ENCODE data around the gene ASPRV1.

ASPRV1 gene

DNA sequence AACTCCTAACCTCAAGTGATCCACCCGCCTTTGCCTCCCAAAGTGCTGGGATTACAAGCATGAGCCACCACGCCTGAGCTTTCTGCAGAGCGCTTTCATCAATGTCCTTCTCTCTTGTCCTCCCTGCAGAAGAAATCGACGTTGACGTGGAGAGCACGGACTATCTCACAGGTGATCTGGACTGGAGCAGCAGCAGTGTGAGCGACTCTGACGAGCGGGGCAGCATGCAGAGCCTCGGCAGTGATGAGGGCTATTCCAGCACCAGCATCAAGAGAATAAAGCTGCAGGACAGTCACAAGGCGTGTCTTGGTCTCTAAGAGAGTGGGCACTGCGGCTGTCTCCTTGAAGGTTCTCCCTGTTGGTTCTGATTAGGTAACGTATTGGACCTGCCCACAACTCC is 23.5 kb downstream of the ASPRV1 start:
- DNase-seq = no peak

DNA sequence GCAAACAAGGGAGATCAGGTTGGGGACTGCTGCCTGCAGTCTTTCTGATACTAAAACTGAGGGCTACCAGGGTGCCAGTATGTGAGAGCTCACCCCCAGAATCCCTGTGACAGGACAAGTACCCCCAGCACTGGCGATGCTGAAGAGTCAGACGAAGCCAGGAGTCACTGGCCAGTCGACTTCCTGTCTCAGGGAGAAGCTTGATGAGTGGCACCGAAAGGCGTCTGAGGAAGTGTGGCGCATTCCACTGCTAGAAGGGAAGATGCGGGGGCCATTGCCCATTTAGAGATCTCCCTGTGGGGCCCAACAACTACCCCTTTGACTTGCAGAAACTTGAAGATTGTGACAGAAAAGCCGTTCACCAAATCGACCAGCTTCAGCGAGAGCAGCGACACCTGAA is 24.5 kb downstream of the ASPRV1 start:
- no peak for DNase-seq

DNA sequence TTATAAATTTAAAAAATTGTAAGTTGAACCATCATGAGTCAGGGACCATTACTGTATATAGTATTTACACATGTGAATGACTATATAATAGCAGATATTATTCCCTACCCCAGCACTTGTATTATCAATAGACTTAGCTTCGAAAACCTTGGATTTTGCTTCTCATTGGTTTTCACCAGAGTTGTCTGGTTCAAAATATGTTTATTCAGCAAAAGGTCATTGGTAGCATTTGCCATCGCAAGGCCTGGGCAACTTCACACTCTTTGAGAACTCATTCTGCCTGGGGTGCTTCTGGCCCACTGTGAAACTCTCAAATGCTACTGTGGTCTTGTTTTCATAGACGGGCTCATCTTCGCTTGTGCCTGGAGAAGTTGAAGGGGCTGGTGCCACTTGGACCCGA is 26.4 kb downstream of the ASPRV1 start:
- DNase-seq = no peak

DNA sequence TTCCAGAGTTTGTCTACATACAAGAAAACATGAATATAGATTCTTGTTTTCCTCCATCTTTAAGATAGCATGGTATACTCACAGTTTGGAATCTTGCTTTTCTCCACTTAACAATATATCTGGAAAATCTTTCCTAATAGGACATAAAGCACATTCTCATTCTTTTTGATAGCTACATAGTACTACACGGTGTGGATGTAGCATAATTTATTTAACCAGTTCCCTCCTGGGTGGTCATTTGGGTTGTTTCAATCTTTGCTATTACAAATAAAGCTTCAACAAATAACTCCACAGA is 26.9 kb downstream of the ASPRV1 start:
- DNase-seq = no peak

DNA sequence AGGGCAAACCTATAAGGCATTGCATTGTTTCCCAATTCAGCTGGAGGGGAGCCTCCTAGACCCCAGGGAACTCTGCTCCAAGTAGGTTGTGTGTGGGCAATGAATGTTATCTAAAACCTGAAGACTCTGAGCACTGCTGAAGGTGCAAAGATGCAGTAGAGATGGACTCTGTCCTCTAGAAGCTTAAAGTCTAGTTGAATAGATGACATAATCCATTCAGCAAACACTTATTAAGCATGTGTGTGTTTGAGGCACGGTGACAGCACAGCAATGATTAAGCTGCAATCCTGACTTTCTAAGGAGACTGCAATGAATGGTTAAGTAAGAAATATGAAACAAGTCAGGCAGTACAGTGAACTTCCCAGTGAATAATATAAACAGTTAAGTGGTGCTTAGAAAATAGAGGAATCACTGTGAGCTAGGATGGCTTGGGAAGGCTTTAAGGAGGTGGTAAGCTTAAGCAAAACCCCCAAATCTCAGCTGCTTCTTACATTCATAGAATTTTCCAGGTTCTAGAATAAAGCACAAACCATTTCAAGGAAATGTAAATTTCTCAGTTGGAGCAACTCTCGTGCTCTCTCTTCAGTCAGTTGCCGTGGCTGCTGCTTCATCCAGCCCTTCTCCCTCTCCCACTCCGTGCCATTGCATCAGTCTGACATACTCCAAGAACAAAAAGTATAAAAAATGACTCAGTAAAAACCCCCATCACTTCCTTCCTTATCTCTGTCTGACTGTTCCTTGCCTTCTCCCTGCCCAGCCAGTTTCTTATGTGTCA is 27.4 kb downstream of the ASPRV1 start:
- peak; percentile 45 for DNase-seq

DNA sequence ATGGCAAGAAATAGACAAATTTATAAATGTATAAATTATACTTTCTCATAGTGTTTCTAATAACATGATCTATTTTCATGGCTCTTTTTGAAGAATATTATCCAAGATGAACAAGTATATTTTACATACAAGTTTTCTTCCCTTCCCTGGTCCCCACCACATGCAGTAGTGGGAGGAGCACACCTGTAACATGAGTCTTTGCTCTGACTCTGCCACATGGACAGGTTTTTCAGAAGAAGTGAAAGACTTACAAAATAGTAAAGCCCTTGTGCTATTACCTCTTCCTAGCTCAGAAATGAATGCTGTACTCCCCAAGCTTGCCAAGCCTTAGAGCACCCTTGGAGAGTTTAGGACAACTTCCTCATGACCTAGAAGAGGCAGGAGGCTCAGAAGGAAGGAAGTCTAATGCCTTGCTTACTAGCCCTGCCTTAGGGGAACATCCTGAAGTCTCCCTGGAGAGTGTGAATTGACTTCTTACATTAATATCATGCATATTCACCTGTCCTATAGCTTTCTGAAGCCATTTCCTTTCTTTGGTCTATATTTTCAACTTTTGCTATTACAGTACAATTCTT is 28.1 kb downstream of the ASPRV1 start:
- DNase-seq = no peak

DNA sequence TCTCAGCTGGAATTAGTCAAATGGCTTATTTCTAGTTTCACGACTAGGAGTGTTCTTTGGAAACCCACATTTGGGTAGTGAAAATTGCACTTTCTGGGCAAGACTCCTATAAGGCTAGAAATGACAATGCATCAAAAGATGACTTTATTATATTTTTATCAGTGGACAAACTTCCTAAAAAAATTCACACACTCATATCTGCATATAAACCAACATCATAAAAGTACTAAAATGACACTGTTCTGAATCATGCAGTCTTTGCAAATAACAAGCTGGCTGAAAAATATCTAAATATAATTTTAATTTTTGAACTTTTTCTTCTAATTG is 28.9 kb downstream of the ASPRV1 start:
- DNase-seq = no peak

DNA sequence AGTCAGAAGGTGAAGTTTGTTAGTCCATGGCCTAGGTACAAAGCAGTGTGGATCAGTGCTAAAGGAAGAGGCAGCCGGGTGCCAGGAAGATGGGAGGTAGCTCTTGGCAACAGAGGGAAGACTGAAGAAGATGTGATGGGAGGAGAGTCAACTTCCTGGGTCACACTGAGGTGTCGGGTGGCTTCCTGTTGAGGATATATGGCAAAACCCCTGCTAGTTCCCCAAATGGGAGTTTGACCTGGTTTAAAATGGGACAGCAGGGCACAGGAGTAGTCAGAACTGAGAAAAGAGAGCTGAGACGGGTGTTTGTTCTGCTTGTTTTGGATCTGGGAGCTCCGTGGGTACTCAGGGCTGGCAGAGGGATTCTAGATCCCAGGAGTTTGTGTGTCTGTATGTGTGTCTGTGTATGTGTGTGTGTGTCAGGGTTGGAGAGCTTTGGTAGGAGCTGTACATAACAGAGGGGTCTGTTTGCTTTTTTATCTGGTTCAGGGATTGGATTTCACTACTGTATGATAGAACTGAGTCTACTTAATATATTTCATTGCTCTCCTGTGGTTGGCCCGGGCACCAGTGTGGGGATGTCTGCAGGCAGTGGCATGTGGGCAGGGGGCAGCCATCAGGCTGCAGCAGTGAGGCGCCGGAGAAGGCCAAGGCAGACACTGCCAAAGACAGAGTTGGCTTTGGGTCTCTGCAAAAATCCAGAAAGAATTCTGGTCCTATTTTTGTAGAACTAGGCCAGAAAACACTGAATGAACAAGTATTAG is 29.4 kb downstream of the ASPRV1 start:
- DNase-seq = no peak

DNA sequence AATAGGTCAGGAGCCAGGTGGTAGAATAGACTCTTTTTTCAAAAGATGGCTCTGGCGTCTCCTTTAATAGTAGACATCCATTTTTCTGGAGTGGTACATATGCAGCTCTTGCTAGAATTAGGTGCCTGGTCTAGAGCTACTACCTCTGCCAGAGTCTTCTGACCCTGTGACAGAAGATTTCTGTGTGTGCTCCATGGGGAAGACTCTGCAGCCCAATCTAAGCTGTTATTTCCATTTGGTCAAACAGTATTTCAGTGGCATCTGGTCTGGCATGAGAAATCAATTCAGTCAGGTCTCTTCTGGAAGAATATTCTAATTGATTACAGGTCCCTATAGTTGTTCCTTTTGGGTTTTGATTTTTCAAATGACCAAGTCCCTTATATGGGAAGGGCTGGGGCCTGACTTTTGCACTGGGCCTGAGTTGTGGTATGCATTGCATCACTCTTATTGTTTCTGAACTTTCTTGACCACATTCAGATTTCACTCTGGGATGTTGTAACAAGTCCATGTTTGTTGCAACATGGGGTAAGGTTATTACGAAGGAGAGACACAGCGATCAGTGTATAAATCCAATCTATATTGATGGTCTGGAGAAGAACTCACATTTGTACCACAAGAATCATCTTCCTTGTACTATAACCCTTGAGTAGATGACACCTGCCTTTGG is 34.4 kb downstream of the ASPRV1 start:
- no peak for DNase-seq

DNA sequence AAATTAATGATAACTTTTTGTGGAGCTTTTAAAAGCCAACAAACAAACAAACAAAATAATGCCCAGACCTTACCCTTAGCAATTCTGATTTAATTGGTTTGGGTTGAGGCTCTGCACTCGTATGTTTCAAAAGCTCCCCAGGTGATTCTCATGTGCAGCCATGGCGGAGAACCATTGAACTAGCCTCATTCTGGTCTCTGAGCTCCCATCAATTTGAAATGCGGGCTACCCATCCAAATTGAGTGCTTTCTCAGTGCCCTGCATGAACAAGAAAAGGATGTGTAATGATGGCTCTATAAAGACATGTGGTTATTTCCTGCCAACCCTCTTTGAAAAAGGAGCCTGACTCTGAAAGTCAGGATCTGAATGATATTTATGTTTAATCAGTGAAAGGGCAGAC is 38.3 kb downstream of the ASPRV1 start:
- no peak for DNase-seq

DNA sequence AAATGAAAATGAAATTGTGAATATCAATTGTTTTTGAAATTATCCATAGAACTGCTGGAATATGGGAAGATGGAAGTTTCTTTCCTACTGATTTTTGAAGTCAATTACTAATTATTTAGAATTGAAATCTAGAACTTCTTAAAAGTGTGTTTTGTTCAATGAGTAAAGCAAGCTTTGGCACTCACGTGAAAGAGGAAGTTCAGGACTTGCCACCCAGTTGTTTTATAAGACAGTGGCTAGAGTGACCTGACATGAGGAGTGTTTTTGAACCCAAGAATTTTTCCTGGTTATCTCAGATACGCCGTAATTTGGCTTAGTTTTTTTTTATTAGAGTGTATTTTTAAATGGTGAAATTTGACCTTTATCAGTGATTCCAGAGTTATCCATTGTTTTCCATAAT is 43.0 kb downstream of the ASPRV1 start:
- DNase-seq = no peak

DNA sequence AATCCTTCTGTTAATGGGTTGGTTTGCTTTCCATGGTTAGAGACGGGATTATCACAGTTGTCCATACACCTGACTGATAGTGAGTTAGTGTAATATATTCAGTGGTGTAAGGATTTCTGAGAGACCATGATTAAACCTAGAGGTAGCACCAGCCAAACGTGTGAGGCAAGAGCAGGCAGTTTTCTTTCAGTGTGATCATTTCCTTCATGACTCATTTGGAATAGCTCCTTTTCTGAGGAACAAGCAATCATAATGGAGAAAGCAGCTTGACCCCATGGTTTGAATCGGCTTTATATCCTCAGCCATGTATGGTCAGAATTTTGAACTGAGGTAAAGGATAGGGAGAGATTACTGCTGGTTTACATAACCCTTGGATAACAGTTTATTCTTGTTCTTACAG is 43.6 kb downstream of the ASPRV1 start:
- no peak for DNase-seq

DNA sequence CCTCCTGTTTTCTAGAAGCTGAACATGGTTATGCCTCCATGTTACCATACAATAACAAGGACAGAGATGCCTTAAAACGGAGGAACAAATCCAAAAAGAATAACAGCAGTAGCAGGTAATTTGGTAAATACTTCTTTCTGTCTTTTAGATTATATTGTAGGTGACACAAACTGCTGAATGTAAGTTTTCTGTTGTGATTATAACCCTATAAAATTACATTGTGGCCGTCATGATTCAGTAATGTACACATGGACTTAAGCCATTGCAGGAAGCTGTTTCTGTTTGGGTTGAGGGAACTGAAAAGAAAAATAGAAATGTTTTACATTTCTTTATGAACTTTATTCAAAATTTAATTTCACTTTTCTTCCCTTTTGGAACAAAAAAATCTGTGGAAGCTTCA is 45.3 kb downstream of the ASPRV1 start:
- DNase-seq = no peak

DNA sequence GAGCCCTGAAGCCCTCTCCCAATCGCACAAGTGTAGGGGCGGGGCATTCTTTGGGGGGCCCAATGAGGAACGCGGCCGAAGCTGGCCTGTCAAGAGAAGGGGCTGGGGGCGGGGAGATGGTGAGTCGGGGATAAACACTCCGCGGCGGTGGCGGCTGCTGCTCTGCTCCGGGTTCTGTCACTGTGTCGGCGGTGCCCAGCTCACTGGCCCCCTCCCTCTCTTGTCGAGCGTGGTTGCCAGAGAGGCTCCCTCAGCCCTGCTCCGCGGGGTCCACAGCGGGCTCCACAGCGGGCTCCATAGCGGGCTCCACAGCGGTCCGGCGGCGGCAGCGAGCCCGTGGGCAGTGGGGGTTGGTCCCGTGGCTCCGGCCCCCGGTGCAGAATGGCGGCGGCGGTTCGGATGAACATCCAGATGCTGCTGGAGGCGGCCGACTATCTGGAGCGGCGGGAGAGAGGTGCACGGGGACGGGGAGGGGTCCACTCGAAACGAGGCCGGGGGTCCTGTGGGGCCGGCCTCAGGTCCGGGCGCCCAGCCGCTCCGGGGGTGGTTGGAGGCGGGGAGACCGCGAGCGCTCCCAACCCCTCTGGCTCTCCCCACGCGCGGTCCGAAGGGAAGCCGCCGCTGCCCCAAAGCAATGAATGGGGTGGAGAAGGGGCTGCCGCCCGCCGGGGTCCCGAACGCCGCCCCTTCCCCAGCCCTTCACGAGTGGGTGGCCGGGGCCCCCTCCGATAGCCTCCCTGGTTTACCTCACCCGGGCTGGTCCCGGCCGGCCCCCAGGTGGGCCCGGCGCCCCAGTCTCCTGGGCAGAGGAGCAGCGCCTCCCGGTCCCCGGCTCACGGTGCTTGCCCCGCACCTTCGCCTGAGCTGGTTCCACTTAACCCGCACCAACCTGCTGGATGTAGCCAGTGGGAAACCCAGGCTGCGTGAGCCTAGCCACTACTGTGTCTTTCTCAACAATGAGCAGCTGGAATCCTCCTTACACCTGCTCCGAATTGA is 46.2 kb downstream of the ASPRV1 start, which contains the start of gene MXD1:
Gene MXD1 (plus strand): TSS at position 160 of the 996 bp plus-strand sequence. CDS start 222 bp downstream, at position 382.
- peak; percentile 100 for DNase-seq

DNA sequence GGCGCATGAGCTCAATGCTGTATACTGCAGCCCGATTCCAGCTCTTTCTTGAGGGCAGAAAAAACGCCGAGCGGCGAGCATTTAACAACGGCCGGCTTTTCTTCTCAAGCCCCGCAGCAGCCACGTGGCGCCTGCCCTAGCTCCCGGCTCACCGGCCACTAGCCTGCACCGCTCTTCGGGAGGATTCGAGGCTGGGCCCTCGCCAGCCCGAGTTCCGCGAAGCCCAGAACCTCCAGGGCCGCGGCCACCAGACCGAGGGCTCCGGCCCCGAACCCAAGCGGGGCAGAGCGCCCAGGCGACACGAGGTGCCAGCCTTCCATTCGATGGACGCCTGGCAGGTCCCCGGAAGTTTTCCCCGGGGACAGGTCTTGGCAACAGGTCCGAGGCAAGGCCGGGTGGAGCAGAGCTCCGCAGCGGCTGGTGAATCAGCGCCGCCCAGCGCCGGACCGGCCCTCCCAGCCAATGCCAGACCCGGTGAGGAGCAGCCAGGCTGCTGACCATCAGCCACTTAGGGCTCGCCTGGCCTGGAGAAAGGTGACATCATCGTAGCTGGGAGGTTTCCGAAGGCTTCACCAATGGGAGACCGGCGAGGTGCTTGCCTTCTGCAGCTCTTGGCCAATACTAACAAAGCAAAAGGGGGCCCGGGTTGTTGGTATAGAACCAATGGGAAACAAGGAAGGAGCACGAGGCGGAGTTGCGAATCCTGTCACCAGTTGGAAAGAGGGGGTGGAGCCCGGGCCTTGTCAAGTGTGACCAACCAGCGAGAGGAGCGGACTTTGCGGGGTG is 47.1 kb downstream of the ASPRV1 start:
- DNase-seq = no peak

DNA sequence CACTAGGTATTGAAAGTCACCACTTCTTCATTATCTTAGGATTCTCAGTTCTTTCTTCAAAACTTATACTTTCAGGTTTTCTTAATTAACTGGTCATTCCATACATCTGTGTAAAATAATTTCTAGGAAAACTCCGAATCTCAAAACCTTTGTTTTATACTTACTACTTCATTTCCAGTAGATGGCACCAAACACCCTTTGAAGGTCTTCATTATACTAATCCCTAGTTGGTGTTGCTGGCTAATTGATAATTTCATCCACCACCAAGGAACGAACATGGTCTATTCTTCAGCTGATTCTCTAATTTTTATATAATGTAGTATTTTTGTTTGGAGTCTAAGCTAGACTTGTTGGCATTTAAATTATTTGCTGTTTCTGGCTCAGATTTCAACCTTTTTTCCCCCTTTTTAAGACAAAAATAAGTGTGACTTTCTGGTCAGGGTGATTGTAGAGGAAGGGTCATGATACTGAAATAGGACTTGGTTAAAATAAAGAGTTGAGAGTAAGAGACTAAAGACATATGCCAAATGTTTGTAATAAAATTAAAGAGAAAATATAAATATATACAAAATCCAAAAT is 49.4 kb downstream of the ASPRV1 start:
- DNase-seq = no peak

Data from stimulated activated CD8-positive, alpha-beta memory T cell treated with anti-CD3 and anti-CD28 coated beads, Interleukin-4, amount 100 ng/mL, for 48 hours (primary cell).